ENCODE measurements around the gene RALGPS1. TPM values are rescaled to one million over a fixed set of nuclear protein-coding genes. Genes with fewer than 3 reads are reported as not detected.

RALGPS1 gene
- total RNA-seq, 1 donor from 2014 or later = 15.3 TPM

DNA sequence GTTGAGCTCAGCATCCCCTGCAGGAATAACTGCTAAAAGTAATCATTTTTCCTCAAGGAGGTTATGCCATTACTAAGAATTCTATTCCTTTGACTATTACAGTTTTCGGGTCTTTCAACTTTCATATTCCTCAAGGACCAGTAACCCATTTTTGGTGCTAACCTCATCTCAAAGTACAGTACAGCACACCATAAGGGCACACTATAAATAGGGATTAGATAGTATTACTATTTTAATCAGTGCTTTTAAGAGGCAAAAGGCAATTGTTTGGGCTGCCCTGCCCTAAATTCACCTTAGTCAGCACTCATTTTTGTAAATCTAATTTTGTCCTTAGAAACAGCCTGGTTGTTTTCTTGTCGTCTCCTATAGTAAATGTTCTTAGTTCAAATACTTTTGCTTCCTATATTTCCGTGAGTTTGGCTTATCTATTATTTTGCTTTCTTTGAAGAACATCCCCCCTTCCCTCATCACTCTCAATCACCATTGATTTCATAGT is 336.4 kb downstream of the RALGPS1 start:
- ATAC-seq (peak; percentile 82), DNase-seq (ENCODE audit: missing footprints) (no peak)
- intact Hi-C loops (cut with DNase I) = no loop called here

DNA sequence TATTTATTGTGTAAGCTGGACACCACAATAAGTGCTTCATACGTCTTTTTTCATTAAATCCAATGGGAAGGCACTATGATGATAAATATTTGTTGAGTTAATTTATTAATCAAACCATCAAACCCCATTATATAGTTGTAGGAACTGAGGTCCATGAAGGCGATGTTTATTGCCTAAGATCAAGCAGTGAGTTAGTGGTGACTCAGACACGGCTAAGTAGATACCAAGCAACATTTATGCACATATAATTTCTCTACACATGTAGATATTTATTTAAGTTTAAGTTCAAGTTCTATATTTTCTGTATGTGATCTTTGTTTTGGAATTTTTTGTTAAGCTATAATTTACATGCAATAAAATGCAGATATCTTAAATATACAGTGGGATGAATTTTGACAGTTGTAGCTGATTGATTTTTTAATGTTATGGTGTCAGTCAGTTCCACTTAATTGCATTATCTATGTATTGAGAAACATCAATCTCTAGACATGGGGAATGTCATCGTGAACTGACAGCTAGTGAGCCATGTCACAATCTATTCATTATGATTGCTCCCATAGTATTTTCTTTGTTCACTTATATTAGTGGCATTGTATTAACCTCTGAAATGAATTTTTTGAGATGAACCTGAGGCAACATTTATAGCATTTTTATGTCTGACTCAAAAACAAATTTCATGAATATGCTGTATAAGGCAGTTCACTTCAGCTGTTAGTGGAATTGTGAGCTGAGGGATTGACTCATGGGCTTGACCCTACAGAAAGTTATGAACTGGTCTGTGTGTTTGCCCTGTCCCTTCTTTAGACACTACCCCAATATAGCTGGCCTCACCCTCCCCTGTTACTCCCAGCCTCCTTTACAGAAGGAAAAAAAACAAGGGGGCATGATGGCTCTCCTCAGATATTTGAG is 338.1 kb downstream of the RALGPS1 start:
- intact Hi-C loops (cut with DNase I) = no loop called here
- DNase-seq (ENCODE audit: missing footprints) (no peak), ATAC-seq (no peak)

DNA sequence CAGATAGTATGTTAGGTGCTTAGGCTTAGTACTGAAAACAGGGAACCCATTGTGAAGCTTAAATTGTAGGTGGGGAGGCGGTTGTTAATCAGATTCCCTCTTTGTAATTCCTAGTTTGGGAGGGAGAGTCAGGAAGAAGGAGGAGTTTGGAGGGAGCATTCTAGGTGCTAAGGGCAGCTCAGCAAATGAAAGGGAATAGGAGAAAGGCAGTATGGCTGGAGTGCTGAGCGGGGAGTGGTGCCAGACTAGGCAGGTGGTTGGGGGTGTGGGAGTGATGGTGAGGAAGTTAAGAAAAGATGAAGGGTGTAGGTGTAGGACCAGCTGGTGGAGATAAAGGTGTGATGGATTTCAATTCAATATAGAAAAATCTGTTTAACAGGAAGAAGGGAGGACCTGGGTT is 338.9 kb downstream of the RALGPS1 start:
- ATAC-seq (no peak), DNase-seq (ENCODE audit: missing footprints) (no peak)
- intact Hi-C loops (cut with DNase I) = no loop called here

DNA sequence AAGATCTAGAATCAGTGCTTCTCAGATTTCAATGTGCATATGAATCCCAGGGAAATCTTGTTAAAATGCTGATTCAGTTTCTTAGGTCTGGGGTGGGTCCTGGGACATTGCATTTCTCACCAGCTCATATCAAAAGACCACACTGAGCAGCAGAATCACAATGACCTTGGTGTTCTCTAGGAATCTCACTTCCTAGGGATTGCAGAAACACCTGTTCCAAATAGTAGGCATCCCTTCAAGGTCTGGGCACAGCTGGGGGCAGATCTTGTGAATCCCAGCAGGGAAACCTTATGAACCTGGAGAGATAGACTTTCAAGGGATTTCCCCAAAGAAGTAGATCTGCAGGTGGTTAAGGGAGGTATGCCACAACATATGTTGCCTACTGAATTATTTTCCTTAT is 341.1 kb downstream of the RALGPS1 start:
- intact Hi-C loops (cut with DNase I) = no loop called here
- ATAC-seq (no peak), DNase-seq (ENCODE audit: missing footprints) (no peak)

DNA sequence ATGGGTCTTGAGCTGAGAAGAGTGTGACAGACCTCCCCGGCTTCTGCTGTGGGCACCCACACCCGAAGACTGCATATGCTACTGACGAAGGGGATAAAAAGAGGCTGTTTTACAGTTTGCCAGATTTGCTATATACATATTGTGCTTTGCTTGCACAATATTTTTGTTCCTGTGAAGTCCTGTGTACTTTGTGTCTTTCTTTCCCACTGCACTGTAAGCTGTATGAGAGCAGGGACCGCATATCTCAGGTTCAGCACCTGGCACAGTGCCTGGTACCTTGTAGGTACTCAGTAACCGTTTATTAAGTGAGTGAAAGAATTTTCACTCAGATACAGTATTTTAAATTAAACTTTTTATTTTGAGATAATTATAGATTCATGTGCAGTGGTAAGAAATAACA is 341.7 kb downstream of the RALGPS1 start:
- intact Hi-C loops (cut with DNase I) = no loop called here
- no peak for ATAC-seq
- DNase-seq (ENCODE audit: missing footprints) = no peak

DNA sequence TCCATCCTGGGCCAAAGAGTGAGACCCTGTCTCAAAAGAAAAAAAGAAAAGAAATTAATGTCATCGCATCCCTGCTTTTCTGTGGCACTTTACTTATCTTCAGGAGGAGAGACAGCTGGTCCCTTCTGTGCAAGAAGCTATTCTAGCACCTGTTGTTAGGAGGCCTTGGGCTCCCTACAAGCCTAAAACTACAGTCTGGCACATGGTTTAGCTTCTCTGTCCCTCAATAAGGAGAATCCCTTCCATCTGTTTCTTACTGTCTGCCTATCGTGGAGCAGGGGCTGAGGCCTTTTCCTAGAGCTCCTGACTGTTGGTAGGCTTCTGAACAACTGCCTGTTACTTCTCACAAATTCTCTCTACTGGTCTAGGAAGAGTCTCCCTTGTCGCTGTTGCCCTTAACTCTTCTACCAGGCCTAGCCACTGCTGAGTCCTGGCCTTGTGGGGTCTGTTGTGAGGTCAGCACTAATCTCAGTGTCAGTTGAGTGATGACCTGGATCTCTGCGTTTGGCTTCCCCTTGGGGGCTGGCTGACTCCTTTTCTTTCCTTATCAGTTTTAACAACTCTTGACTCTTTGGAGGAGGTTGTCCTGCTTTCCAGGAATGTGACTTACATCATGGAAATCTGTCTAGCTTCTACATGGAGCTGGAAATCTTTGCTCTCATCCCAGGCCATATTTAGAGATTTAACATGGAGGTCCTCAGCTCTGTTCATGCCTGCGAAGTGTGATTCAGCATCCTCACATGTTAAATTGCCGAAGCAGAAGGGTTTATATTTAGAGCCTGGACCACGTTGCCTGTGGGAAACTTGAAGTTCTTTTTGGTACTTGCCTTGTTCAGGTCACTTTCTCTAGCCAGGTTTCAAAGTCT is 344.3 kb downstream of the RALGPS1 start:
- ATAC-seq (no peak), DNase-seq (ENCODE audit: missing footprints) (no peak)
- intact Hi-C loops (cut with DNase I) = no loop called here

DNA sequence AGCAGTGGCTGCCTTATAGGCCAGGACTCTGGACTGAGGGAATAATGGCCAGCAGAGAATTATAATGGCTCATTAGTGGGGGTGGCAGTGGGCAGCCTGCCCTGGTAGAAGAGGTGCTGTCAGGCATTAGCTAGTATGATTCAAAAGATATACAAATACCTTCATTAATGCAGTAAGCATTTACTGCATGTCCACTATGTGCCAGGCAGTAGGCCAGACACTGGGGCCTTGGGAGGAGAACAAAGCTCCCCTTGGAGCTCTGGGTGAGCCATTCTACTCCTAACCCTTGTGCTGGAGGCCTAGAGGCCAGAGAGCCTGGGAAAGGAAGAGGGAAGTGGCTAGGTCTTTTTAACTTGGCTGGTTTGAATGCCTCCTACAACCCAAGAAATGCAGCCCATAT is 348.0 kb downstream of the RALGPS1 start:
- intact Hi-C loops (cut with DNase I) = no loop called here
- ATAC-seq (no peak), DNase-seq (ENCODE audit: missing footprints) (peak; percentile 9)

DNA sequence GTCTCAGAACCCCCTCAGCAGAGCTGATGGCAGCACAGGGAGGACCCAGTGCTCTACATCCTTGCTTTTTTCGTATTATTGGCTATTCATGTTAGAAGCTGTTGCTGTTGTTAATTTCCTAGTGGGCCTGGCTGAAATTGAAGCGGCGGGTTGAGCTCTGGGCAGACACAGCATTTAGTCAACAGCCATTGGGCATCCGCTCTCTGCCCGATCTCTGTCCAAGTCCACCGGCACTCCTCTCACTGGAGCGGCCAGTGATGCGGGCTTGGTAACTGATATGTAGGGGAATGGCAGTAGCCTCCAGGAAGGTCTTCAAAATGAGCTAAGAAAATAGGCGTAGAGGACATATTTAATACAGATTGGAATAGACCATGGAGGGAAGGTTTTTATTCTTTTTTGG is 348.7 kb downstream of the RALGPS1 start:
- DNase-seq (ENCODE audit: missing footprints) (no peak), ATAC-seq (no peak)
- intact Hi-C loops (cut with DNase I) = no loop called here

DNA sequence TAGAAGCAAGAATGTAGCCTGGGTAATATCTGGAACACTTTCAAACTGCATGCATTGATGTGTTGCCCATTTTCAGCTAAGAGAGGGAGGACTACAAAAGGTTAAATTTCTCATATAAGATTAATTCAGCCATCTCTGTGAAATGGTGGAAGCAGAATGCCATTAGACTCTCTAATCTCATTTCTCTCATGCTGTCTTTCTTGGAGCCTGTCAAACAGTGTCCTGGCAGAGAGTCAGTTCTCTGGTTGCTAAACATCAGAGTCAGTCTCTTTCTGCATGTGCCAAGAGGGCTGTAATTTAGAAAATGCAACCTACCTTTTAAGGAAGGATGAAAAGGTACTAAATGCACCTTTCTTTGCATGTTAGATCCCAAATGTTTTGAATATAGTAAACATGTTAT is 349.1 kb downstream of the RALGPS1 start:
- intact Hi-C loops (cut with DNase I) = loop anchor here (1.0 kb wide), 1 partner anchor 48 kb away; no protein-coding TSS in a partner anchor
- ATAC-seq (peak; percentile 71), DNase-seq (ENCODE audit: missing footprints) (no peak)

DNA sequence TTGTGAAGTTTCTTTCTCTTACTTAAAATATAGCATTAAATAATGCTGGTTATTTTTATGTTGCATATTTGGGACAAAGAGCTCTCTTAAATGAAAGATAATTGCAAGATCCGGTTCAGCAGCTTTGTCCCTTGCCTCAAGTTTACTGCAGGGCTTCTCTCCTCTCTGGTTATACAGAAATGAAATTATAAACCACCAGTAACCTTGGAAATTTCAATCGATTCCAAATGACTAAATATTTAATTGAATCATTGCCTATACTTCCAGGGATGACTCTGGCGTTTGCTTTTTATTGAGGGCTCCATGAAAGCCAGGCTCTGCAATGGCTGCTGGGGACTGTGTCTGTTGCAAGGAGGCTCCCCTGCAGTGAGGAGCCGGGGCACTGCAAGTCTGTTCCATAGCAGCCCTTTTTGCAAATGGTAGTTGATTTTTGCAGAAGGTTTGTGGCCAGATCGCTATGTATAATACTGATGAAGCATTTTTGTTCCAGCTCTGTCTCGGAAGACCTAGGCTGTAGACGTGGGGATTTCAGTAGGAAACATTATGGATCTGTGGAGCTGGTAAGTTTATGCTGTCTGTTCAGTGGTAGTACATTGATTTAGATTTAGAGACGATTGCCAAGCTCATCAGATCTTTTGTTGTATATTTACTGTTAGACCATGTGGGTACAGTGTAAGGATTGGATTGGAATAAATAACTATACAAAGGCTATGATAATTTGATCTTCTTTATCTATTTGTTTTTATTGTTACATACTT is 350.1 kb downstream of the RALGPS1 start, which contains the start of gene GARNL3:
Gene GARNL3, plus strand, starts transcription at position 313 of the 758 bp plus-strand sequence. Its CDS starts 104 bp downstream, at position 417.
- ATAC-seq (peak; percentile 56), DNase-seq (ENCODE audit: missing footprints) (no peak)
- intact Hi-C loops (cut with DNase I) = loop anchor here (1.0 kb wide), 1 partner anchor 47 kb away; no protein-coding TSS in a partner anchor

DNA sequence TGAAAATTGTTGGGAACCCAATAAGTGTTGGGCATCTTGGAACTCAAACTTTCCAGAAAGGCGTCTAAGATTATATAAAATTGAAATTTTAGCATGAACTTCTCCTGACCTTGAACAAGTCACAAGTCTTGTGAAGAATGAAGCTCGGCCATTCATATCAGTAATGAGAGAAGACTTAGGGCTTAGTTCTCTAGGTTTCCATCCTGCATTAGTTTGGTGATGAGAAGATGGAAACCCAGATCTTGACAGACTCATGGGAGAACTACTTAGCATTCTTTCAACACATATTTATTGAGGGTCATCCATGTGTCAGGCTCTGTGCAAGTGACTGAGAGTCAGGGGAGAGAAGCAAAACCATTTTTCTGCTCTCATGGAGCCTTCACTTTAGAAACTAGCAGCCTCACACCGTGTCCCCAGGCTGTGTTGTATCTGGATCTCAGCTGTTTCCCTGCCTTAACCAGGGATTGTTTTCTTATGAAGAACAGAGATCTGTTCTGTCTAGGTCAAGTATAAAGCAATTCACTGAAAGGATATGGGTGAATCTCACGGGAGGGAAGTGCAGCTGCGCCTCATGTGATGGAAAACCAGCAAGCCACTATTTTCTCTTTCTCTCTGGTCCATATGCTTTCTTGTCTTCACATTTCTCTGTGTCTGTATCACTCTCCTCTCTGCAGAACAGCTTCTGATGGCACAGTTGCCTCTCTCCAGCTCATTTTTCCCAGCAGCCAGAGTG is 353.4 kb downstream of the RALGPS1 start:
- no peak for ATAC-seq
- intact Hi-C loops (cut with DNase I) = no loop called here

DNA sequence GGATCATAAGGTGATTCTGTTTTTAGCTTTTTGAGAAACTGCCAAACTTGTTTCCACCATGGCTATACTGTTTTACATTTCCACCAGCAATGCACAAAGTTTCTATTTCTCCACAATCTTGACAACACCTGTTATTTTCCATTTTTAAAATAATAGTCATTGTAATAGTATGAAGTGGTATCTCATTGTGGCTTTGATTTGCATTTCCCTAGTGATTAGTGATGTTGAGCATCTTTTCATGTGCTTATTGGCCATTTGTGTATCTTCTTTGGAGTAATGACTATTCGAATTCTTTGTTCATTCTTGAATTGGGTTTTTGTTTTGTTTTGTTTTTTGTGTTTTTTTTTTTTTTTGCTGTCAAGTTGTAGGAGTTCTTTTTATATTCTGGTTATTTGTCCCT is 354.9 kb downstream of the RALGPS1 start:
- intact Hi-C loops (cut with DNase I) = no loop called here
- ATAC-seq = no peak
- no peak for DNase-seq (ENCODE audit: missing footprints)

More for the DNA sequence above, 353.4 kb downstream of the RALGPS1 start:
- DNase-seq (ENCODE audit: missing footprints) = no peak

Other genes with a start within 250 kb of the RALGPS1 start
- gene ZBTB43, start 109.7 kb upstream of the RALGPS1 start, total RNA-seq = 35.1 TPM
- 6.3 TPM for gene ZBTB34, start 54.1 kb upstream of the RALGPS1 start, total RNA-seq
- 37.1 TPM for gene ANGPTL2, start 207.9 kb downstream of the RALGPS1 start, total RNA-seq